Mesothelial cell of epicardium (in vitro differentiated cells): Measurements from ENCODE around the gene DIDO1. TPM values are rescaled to one million over a fixed set of nuclear protein-coding genes. Genes with fewer than 3 reads are reported as not detected.

Experiments
- DNase-seq, 2 experiments: peaks; one replicate each; pipeline ENCODE4 v3.0.0; 2021; ENCODE audit warnings: low spot score in 2 of 2; ENCODE audit not compliant: unreplicated experiment in 2 of 2
- H3K27ac Mint-ChIP-seq: 2 replicates; pipeline ENCODE4 v1.8.0; 2021; ENCODE audit warnings: mixed read lengths
- H3K27me3 Mint-ChIP-seq: 2 replicates; pipeline ENCODE4 v1.8.0; 2021; ENCODE audit warnings: low read depth, mixed read lengths
- H3K36me3 Mint-ChIP-seq: 2 replicates; pipeline ENCODE4 v1.8.0; 2021; ENCODE audit warnings: mixed read lengths
- H3K4me1 Mint-ChIP-seq: 2 replicates; pipeline ENCODE4 v1.8.0; 2021; ENCODE audit warnings: mixed read lengths
- H3K4me3 Mint-ChIP-seq: 2 replicates; pipeline ENCODE4 v1.8.0; 2021; ENCODE audit warnings: mild to moderate bottlenecking, moderate library complexity, mixed read lengths
- H3K9me3 Mint-ChIP-seq: 2 replicates; pipeline ENCODE4 v1.8.0; 2021; ENCODE audit warnings: mixed read lengths
- total RNA-seq: library from RNA; stranded (reverse); gene quantifications from 3 replicates; pipeline ENCODE4 v1.2.1, GENCODE V29; 2021
- TF ChIP-seq, protein P1 (sequence below): fragments of 200-600 bp; sonication (generic); IDR thresholded peaks from one replicate; pipeline ENCODE4 v1.5.0; 2021; ENCODE audit warnings: antibody characterized with exemption; ENCODE audit not compliant: unreplicated experiment

The DIDO1 gene
- total RNA-seq, 1 donor from 2014 or later = 73.1 TPM

DNA sequence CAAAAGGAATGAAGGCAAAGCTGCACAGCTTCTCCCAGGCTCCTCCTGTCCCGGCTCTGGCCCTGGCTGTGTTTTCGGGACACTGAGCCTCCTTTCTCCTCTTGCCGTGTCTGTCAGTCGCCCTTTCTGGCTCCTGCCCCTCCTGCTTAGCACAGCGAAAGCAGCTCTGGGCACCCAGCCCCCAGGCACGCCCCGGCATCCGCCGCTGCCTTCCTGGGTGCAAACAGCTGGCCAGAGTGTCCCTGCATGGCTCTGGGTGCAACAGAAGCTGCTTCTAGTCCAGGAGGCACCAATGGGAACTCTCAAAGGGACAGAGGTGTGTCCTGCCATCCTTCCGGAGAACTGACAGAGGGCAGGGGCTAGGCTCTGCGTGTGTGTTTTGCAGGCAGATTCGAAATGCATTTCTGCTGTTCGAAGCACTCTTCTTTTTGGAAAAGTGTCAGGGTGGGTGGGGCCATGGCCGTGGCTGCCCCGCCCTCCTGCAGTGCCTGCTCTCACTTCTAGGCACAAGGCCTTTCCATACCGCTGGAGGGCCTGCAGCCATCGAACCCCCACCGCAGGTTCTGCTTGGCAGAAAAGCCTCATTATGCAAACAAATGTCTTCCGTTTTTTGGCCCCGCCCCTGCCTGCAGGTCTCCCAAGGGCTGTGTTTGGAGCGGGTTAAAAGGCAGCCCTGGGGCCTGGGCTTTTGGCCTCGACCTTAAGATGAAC is 93.9 kb downstream of the DIDO1 start:
- Mint-ChIP-seq H3K36me3 (peaks cover 24% of the 10 kb centered on the region), H3K9me3 (no peaks in the 10 kb centered on the region), H3K27me3 (no peaks in the 10 kb centered on the region), H3K4me1 (peaks cover 12% of the 10 kb centered on the region), H3K27ac (peak overlapping the region; percentile 16), H3K4me3 (no peak overlapping the region)
- TF ChIP-seq, protein P1, sequence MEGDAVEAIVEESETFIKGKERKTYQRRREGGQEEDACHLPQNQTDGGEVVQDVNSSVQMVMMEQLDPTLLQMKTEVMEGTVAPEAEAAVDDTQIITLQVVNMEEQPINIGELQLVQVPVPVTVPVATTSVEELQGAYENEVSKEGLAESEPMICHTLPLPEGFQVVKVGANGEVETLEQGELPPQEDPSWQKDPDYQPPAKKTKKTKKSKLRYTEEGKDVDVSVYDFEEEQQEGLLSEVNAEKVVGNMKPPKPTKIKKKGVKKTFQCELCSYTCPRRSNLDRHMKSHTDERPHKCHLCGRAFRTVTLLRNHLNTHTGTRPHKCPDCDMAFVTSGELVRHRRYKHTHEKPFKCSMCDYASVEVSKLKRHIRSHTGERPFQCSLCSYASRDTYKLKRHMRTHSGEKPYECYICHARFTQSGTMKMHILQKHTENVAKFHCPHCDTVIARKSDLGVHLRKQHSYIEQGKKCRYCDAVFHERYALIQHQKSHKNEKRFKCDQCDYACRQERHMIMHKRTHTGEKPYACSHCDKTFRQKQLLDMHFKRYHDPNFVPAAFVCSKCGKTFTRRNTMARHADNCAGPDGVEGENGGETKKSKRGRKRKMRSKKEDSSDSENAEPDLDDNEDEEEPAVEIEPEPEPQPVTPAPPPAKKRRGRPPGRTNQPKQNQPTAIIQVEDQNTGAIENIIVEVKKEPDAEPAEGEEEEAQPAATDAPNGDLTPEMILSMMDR = no peak
- no peak for DNase-seq

DNA sequence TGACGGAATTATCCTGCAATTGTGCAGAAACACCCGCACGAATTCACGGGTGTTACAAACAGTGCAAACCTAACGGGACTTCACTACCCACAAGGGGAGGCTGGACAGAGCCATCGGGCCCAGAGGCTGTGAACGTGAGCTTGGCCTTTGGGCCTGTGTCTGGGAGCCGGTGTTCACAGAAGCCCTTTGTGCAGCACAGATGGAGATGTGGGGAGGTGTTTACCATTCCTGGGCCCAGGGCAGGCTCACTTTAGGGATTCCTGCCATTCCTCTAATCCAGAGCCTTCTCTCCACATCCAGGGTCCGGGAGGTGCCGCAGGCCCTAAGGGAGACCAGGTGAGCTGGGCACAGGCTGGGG is 94.5 kb downstream of the DIDO1 start:
- peaks cover 12% of the 10 kb centered on the region for H3K4me1 Mint-ChIP-seq
- H3K27me3 Mint-ChIP-seq = no peaks in the 10 kb centered on the region
- no peaks in the 10 kb centered on the region for H3K9me3 Mint-ChIP-seq
- H3K27ac Mint-ChIP-seq = no peak overlapping the region
- no peak overlapping the region for H3K4me3 Mint-ChIP-seq
- TF ChIP-seq, protein P1 = no peak
- no peak for DNase-seq
- H3K36me3 Mint-ChIP-seq = peaks cover 21% of the 10 kb centered on the region

GRCh38 chr20:62831361-62831788 is 94.9 kb downstream of the DIDO1 start:
- peaks cover 12% of the 10 kb centered on the region for H3K4me1 Mint-ChIP-seq

DNA sequence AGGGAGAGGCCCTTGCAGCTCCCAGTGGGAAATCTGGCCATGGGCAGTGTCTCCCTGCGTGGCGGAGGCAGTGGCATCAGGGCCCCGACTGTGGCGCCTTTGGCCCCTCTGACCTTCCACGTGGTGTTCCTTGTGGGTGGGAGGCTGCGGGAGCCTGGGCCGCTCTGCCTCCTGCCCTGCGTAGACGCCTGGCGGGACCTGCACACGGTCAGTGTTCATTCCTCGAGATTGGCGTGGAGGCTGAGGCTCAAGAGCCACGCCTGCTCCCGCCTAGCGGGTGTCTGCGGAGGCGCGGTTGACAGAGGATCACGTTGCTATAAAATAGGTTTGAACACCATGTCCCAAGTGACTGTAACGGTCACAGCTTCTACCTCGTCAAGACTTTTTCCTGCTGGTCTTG is 95.5 kb downstream of the DIDO1 start:
- DNase-seq = no peak
- Mint-ChIP-seq H3K27me3 (no peaks in the 10 kb centered on the region), H3K36me3 (peaks cover 18% of the 10 kb centered on the region), H3K9me3 (no peaks in the 10 kb centered on the region), H3K4me3 (no peak overlapping the region), H3K27ac (no peak overlapping the region), H3K4me1 (peaks cover 10% of the 10 kb centered on the region)
- TF ChIP-seq, protein P1 = no peak

More at GRCh38 chr20:62831361-62831788, 94.9 kb downstream of the DIDO1 start:
- TF ChIP-seq, protein P1 = no peak
- H3K4me3 Mint-ChIP-seq = no peak overlapping the region
- no peak for DNase-seq
- no peaks in the 10 kb centered on the region for H3K9me3 Mint-ChIP-seq
- peaks cover 18% of the 10 kb centered on the region for H3K36me3 Mint-ChIP-seq
- H3K27me3 Mint-ChIP-seq = no peaks in the 10 kb centered on the region
- H3K27ac Mint-ChIP-seq = no peak overlapping the region

- H3K36me3 Mint-ChIP-seq = peaks cover 13% of the 10 kb centered on the region
- DNase-seq = no peak
- TF ChIP-seq, protein P1 = no peak
- no peak overlapping the region for H3K4me3 Mint-ChIP-seq
- no peaks in the 10 kb centered on the region for H3K9me3 Mint-ChIP-seq
- no peak overlapping the region for H3K27ac Mint-ChIP-seq
- no peaks in the 10 kb centered on the region for H3K27me3 Mint-ChIP-seq
- H3K4me1 Mint-ChIP-seq = peaks cover 6% of the 10 kb centered on the region
Measured at GRCh38 chr20:62830251-62830650, 96.1 kb downstream of the DIDO1 start.
